ENCODE measurements around the gene MPRIP. TPM values are rescaled to one million over a fixed set of nuclear protein-coding genes. Genes with fewer than 3 reads are reported as not detected.

The MPRIP gene
- total RNA-seq, 4 donors from 2014 or later: 122 to 207 (median 145) TPM

GRCh38 chr17:17186051-17186450 lies 143.8 kb downstream of the MPRIP start:
- 48% methylated on average over 3 of the region's 3 CpGs for WGBS
- DNase-seq (ENCODE audit: low spot score in 2 of 2): no peak
- peak overlapping the region; percentile 48 for H3K27ac ChIP-seq

DNA sequence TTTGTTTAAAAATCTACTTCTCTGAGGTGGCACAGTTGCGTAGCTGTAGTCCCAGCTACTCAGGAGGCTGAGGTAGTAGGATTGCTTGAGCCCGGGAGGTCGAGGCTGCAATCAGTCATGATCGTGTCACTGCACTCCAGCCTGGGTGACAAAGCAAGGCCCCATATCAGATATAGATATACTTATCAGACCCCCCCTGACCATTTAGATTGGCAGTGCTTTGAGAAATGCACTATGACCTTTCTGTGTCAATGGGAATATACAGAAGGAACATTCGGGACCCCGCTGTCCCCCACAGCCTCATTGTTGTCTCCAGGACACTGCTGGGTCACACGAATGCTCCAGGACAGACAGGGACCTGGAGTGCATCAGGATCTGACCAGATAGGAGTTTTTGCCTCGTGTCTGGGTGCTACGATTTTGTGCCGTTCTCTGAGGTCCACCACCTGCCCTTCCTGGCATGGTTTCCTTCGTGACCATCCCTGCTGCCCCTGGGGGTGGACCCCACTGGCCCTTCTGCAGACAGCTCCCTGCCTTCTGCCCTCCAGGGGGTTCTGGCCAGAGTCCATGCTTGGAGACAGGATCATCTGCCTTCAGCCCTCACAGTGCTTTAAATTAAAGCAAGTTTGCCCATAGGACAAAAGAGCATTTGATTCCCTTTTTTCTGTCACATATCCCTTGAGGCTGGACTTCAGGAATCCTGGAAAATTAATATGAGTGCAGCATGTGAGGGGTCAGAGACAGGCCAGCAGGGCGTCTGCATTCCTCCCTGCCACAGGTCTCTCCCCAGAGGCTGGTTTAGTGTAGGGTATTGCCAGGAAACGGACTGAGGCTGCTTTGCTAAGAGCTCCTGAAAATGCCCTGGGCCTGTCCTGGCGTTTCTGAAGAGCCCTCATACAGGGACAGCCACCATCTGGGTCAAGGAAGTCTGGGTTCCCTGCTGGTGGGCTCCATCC lies 144.6 kb downstream of the MPRIP start:
- H3K9me3 ChIP-seq: no peaks in the 10 kb centered on the region
- H3K27ac ChIP-seq: peak overlapping the region; percentile 48
- H3K27me3 ChIP-seq: no peaks in the 10 kb centered on the region
- H3K4me1 ChIP-seq: peaks cover 58% of the 10 kb centered on the region
- 68% methylated on average over 13 of the region's 14 CpGs for WGBS
- no peak for DNase-seq (ENCODE audit: low spot score in 2 of 2)
- TF ChIP-seq POLR2AphosphoS5 (IDR thresholded peaks at IDR 0.05) (no peak), POLR2A (IDR thresholded peaks at IDR 0.05) (no peak), EP300 (IDR thresholded peaks at IDR 0.05) (no peak)
- TF ChIP-seq, protein P1, sequence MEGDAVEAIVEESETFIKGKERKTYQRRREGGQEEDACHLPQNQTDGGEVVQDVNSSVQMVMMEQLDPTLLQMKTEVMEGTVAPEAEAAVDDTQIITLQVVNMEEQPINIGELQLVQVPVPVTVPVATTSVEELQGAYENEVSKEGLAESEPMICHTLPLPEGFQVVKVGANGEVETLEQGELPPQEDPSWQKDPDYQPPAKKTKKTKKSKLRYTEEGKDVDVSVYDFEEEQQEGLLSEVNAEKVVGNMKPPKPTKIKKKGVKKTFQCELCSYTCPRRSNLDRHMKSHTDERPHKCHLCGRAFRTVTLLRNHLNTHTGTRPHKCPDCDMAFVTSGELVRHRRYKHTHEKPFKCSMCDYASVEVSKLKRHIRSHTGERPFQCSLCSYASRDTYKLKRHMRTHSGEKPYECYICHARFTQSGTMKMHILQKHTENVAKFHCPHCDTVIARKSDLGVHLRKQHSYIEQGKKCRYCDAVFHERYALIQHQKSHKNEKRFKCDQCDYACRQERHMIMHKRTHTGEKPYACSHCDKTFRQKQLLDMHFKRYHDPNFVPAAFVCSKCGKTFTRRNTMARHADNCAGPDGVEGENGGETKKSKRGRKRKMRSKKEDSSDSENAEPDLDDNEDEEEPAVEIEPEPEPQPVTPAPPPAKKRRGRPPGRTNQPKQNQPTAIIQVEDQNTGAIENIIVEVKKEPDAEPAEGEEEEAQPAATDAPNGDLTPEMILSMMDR (IDR thresholded peaks at IDR 0.05): no peak
- H3K36me3 ChIP-seq: peaks cover 49% of the 10 kb centered on the region
- no peak overlapping the region for H3K4me3 ChIP-seq

More at GRCh38 chr17:17186051-17186450, 143.8 kb downstream of the MPRIP start:
- H3K4me3 ChIP-seq: no peak overlapping the region
- H3K9me3 ChIP-seq: no peaks in the 10 kb centered on the region
- TF ChIP-seq POLR2AphosphoS5 (IDR thresholded peaks at IDR 0.05): no peak
- H3K4me1 ChIP-seq: peaks cover 53% of the 10 kb centered on the region
- H3K27me3 ChIP-seq: no peaks in the 10 kb centered on the region
- H3K36me3 ChIP-seq: peaks cover 53% of the 10 kb centered on the region

DNA sequence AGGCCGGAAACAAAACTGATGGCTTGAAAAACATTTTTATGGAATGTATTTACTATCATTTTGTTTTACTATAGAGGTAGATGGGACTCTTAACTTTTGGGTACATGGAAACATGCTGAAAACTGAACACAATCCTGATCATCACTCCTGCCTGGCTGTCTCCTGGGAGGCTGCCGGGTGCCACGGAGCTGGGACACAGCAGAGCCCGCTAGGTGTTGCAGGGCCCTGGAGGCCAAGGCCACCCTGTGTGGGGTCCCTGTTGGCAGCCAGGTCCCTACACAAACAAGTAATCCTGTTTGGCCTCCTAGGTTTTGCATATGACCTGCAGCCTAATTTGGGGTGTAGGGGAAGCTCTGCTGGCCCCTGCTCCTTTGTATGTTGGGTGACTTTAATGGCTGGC lies 146.3 kb downstream of the MPRIP start:
- TF ChIP-seq POLR2A (IDR thresholded peaks at IDR 0.05): no peak
- no peak for TF ChIP-seq POLR2AphosphoS5 (IDR thresholded peaks at IDR 0.05)
- TF ChIP-seq EP300 (IDR thresholded peaks at IDR 0.05): no peak
- TF ChIP-seq, protein P1 (IDR thresholded peaks at IDR 0.05): no peak
- DNase-seq (ENCODE audit: low spot score in 2 of 2): no peak
- no peak overlapping the region for H3K27ac ChIP-seq
- WGBS: 96% methylated on average over 4 of the region's 4 CpGs
- H3K36me3 ChIP-seq: peaks cover 32% of the 10 kb centered on the region
- H3K27me3 ChIP-seq: no peaks in the 10 kb centered on the region
- no peaks in the 10 kb centered on the region for H3K9me3 ChIP-seq
- H3K4me1 ChIP-seq: peaks cover 50% of the 10 kb centered on the region
- no peak overlapping the region for H3K4me3 ChIP-seq

GRCh38 chr17:17189559-17189958 lies 147.3 kb downstream of the MPRIP start:
- H3K4me1 ChIP-seq: peaks cover 49% of the 10 kb centered on the region
- 68% methylated on average over 4 of the region's 4 CpGs for WGBS
- TF ChIP-seq EP300 (IDR thresholded peaks at IDR 0.05): no peak
- no peak for TF ChIP-seq POLR2AphosphoS5 (IDR thresholded peaks at IDR 0.05)
- TF ChIP-seq POLR2A (IDR thresholded peaks at IDR 0.05): no peak
- TF ChIP-seq, protein P1 (IDR thresholded peaks at IDR 0.05): no peak
- H3K9me3 ChIP-seq: no peaks in the 10 kb centered on the region
- no peak overlapping the region for H3K27ac ChIP-seq
- H3K27me3 ChIP-seq: no peaks in the 10 kb centered on the region
- H3K4me3 ChIP-seq: no peak overlapping the region
- DNase-seq (ENCODE audit: low spot score in 2 of 2): no peak
- peaks cover 22% of the 10 kb centered on the region for H3K36me3 ChIP-seq

GRCh38 chr17:17190188-17190587 lies 147.9 kb downstream of the MPRIP start:
- Histone ChIP-seq H3K27ac (no peak overlapping the region), H3K9me3 (no peaks in the 10 kb centered on the region), H3K27me3 (no peaks in the 10 kb centered on the region), H3K4me1 (peaks cover 45% of the 10 kb centered on the region), H3K4me3 (no peak overlapping the region), H3K36me3 (peaks cover 21% of the 10 kb centered on the region)
- 89% methylated on average over 7 of the region's 7 CpGs for WGBS
- DNase-seq (ENCODE audit: low spot score in 2 of 2): no peak
- TF ChIP-seq, protein P1 (IDR thresholded peaks at IDR 0.05): no peak
- TF ChIP-seq EP300 (IDR thresholded peaks at IDR 0.05): no peak
- TF ChIP-seq POLR2A (IDR thresholded peaks at IDR 0.05): no peak
- no peak for TF ChIP-seq POLR2AphosphoS5 (IDR thresholded peaks at IDR 0.05)
